HL-60 (cell line): Measurements from ENCODE around the gene SLC38A10.

ENCODE experiments used
- DNase-seq, 2 experiments: peaks; one replicate each; pipeline ENCODE4 v3.0.0-alpha.2; 2010 to 2020; ENCODE audit warnings: low read depth in 1 of 2, low spot score in 1 of 2
- H3K27ac ChIP-seq: fragments of 250-450 bp; sonication (Bioruptor Pico); replicated peaks from 2 replicates; pipeline ENCODE4 v1.5.1; 2020; ENCODE audit warnings: mild to moderate bottlenecking, moderate library complexity
- H3K27me3 ChIP-seq: fragments of 250-450 bp; sonication (Bioruptor Pico); 2 replicates; pipeline ENCODE4 v1.5.1; 2021; ENCODE audit warnings: mild to moderate bottlenecking, moderate library complexity; ENCODE audit not compliant: insufficient read depth, poor library complexity, severe bottlenecking
- H3K4me3 ChIP-seq: replicated peaks from 2 replicates; pipeline ENCODE4 v1.5.1; 2011; ENCODE audit warnings: mild to moderate bottlenecking, control low read depth, low read length; ENCODE audit not compliant: insufficient read depth
- CTCF ChIP-seq: IDR thresholded peaks from one replicate; pipeline ENCODE4 v1.5.1; 2011; ENCODE audit warnings: low read length, control low read depth, inconsistent platforms; ENCODE audit not compliant: insufficient read depth
- GABPA ChIP-seq: IDR thresholded peaks from 2 replicates; pipeline ENCODE4 v1.6.1; 2012; ENCODE audit warnings: low read depth
- POLR2AphosphoS5 ChIP-seq: IDR thresholded peaks from 2 replicates; pipeline ENCODE4 v1.6.1; 2012; ENCODE audit warnings: low read depth
- REST ChIP-seq: IDR thresholded peaks from 2 replicates; pipeline ENCODE4 v1.6.1; 2012; ENCODE audit warnings: low read depth; ENCODE audit not compliant: insufficient replicate concordance
- SPI1 ChIP-seq: IDR thresholded peaks from 2 replicates; pipeline ENCODE4 v1.6.1; 2012; ENCODE audit warnings: low read depth, mild to moderate bottlenecking, borderline replicate concordance

SLC38A10 gene

GRCh38 chr17:81206657-81207056 is 88.5 kb downstream of the SLC38A10 start:
- no peak for TF ChIP-seq REST
- no peak for TF ChIP-seq GABPA
- no peak for TF ChIP-seq SPI1
- TF ChIP-seq POLR2AphosphoS5 = no peak
- H3K4me3 ChIP-seq = no peak overlapping the region
- no peak for DNase-seq
- no peaks in the 10 kb centered on the region for H3K27me3 ChIP-seq
- no peak overlapping the region for H3K27ac ChIP-seq

- TF ChIP-seq CTCF (no peak), REST (no peak), GABPA (no peak), POLR2AphosphoS5 (no peak)
- no peak overlapping the region for H3K4me3 ChIP-seq
- DNase-seq = no peak
Observed at GRCh38 chr17:81206166-81206565, 88.9 kb downstream of the SLC38A10 start.

GRCh38 chr17:81204578-81204977 is 90.5 kb downstream of the SLC38A10 start:
- no peak for DNase-seq
- no peak overlapping the region for H3K27ac ChIP-seq
- no peak overlapping the region for H3K4me3 ChIP-seq
- no peak for TF ChIP-seq GABPA
- TF ChIP-seq REST = no peak
- no peak for TF ChIP-seq CTCF
- TF ChIP-seq POLR2AphosphoS5 = no peak
- no peaks in the 10 kb centered on the region for H3K27me3 ChIP-seq

More at GRCh38 chr17:81206166-81206565, 88.9 kb downstream of the SLC38A10 start:
- Histone ChIP-seq H3K27me3 (no peaks in the 10 kb centered on the region), H3K27ac (no peak overlapping the region)

GRCh38 chr17:81203136-81203535 is 92.0 kb downstream of the SLC38A10 start:
- Histone ChIP-seq H3K27ac (no peak overlapping the region), H3K27me3 (no peaks in the 10 kb centered on the region), H3K4me3 (no peak overlapping the region)
- no peak for DNase-seq
- TF ChIP-seq SPI1 (no peak), GABPA (no peak), REST (no peak), POLR2AphosphoS5 (no peak)
